Neuron (in vitro differentiated cells): ENCODE results near the gene TPD52L1.

Experiments used
- H2AFZ ChIP-seq: one replicate; pipeline ENCODE4 v1.6.1; 2013; ENCODE audit warnings: low read depth, mild to moderate bottlenecking, inconsistent platforms, low read length, moderate library complexity
- H3K27me3 ChIP-seq: one replicate; pipeline ENCODE4 v1.6.1; 2013; ENCODE audit warnings: low read length; ENCODE audit not compliant: insufficient read depth
- H3K36me3 ChIP-seq: one replicate; pipeline ENCODE4 v1.6.1; 2013; ENCODE audit warnings: low read length; ENCODE audit not compliant: insufficient read depth
- H3K4me1 ChIP-seq: one replicate; pipeline ENCODE4 v1.6.1; 2013; ENCODE audit warnings: low read length; ENCODE audit not compliant: insufficient read depth
- H3K4me3 ChIP-seq: 2 replicates; pipeline ENCODE4 v1.5.1; 2013; ENCODE audit warnings: mild to moderate bottlenecking, low read length, moderate library complexity
- H3K9me3 ChIP-seq: one replicate; pipeline ENCODE4 v1.6.1; 2013; ENCODE audit warnings: low read length

Gene TPD52L1

DNA sequence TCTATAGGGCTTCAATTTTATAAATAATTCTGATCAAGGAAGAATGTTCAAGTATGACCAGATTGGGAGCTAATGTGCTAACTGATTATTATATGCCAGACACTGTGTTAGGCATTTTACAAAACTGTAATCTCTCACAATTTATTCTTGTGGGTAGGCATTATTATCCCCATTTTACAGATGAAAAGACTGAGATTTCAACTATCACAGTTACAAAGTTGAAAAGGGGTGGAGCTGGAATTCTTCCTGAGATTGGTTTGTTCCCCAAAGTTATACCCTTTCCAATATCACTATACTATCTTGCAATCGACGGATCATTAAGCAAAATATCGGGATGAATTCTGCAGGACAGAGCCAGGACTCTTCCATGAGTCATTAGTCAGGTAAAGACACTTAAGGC, 57.1 kb downstream of the TPD52L1 start:
- H2AFZ ChIP-seq: no peak overlapping the region
- H3K9me3 ChIP-seq: no peaks in the 10 kb centered on the region
- H3K36me3 ChIP-seq: no peaks in the 10 kb centered on the region
- no peak overlapping the region for H3K4me3 ChIP-seq
- no peaks in the 10 kb centered on the region for H3K27me3 ChIP-seq
- H3K4me1 ChIP-seq: no peaks in the 10 kb centered on the region

DNA sequence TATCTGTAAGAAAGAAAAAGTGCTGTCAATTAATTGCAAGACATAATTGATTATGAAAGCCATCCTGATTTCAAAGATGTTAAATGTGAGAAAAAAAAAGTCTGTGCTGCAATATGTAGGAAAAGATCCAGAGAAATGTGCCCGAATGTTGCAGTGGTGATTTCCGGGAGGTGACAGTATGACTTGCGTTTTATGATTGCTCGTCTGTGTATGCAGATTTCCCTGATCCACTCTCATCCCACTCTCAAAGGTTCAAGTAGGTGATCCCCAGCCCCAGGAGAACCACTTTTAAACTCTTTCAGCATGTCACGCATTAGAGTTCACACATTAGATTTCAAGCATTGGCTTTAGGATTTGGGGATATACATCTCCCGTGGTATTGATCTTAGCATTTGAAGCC, 57.8 kb downstream of the TPD52L1 start:
- H3K36me3 ChIP-seq: no peaks in the 10 kb centered on the region
- no peaks in the 10 kb centered on the region for H3K4me1 ChIP-seq
- no peaks in the 10 kb centered on the region for H3K27me3 ChIP-seq
- no peak overlapping the region for H3K4me3 ChIP-seq
- no peak overlapping the region for H2AFZ ChIP-seq
- no peaks in the 10 kb centered on the region for H3K9me3 ChIP-seq

DNA sequence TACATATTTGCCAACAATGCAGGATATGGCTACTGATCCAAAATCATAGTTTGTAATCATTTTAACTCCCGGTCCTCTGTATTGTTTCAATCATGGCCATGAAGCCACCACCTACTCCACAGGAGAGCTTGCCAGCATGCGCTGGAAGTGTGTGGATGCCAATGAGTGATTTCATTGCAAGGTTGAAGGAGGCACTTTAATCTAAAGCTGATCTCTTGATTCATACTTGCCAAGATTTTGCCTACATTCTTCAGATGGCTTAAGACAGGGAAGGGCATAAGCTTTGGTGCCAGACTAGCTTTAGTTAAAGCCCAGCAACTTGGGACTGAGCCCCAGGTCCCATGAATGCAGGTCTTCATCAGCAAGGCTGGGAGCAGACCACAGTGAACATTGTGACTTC, 58.8 kb downstream of the TPD52L1 start:
- no peak overlapping the region for H3K4me3 ChIP-seq
- H3K9me3 ChIP-seq: no peaks in the 10 kb centered on the region
- no peaks in the 10 kb centered on the region for H3K27me3 ChIP-seq
- no peaks in the 10 kb centered on the region for H3K36me3 ChIP-seq
- no peaks in the 10 kb centered on the region for H3K4me1 ChIP-seq
- no peak overlapping the region for H2AFZ ChIP-seq

DNA sequence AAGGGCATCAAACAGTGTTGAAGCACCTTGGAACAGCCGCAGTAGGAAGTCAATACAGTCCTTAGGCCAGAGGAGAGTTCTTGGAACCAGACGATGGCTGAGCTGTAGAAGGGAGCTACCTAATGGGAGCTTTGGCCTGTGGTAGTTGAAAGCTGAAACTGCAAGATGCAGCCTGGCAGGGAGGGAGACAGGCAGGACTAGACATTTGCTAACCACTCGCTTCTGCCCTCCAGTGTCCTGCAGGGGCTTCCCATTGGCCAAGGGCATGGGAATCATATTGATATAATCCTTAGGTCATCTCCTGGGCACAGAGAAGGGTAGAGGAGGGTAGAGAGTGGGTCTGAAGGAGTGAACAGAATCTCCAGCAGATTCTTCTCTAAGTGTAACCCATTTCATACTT, 60.4 kb downstream of the TPD52L1 start:
- Histone ChIP-seq H3K36me3 (no peaks in the 10 kb centered on the region), H3K9me3 (no peaks in the 10 kb centered on the region), H3K4me1 (no peaks in the 10 kb centered on the region), H3K4me3 (no peak overlapping the region), H3K27me3 (no peaks in the 10 kb centered on the region), H2AFZ (no peak overlapping the region)

DNA sequence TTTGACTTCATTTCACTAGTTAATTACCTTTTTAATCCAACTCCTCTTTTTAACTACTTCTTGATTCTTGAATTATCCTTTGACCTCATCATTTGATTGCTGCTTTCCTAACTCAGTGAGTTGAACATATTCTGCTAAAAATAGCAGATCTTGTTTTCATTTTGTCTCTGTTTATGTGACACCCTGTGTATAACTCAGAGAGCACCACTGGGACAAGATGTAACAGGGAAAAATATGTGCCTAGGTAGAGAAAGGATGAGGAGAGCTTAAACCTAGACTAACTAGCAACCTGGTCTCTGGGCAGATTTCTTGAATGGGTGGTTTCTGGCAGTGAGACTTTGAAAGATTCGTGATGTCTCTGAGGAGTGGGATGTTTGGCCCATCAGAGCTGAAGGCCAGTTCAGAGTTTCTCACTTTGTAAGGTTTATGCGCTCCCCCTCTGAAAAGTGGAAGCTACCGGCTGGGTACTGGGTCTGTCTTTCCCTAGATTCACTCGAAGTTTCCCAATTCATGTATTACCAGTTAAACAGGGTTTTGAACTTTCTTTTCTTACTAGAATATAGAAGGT, 61.8 kb downstream of the TPD52L1 start:
- Histone ChIP-seq H3K27me3 (no peaks in the 10 kb centered on the region), H3K36me3 (no peaks in the 10 kb centered on the region), H2AFZ (no peak overlapping the region), H3K9me3 (no peaks in the 10 kb centered on the region), H3K4me1 (no peaks in the 10 kb centered on the region), H3K4me3 (no peak overlapping the region)

DNA sequence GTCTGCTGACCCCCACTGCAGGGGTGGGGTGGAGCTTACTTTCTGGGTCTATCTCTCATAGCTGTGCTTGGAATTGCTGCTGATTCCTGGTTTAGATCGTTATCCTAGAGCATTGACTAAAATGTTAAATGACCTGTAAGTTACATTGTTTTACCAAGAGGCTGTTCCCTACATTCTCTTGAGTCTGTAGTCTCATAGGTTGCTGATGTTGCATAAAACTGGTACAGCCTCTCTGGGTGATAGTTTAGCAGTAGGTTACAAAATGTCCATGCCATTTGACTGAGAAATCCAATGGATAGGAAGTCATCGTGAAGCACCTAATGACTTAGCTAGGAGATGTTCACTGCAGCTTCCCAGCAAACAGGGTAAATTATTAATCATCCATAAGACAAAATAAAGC, 62.4 kb downstream of the TPD52L1 start:
- Histone ChIP-seq H3K9me3 (no peaks in the 10 kb centered on the region), H3K36me3 (no peaks in the 10 kb centered on the region), H3K4me3 (no peak overlapping the region), H3K27me3 (no peaks in the 10 kb centered on the region), H2AFZ (no peak overlapping the region), H3K4me1 (no peaks in the 10 kb centered on the region)

DNA sequence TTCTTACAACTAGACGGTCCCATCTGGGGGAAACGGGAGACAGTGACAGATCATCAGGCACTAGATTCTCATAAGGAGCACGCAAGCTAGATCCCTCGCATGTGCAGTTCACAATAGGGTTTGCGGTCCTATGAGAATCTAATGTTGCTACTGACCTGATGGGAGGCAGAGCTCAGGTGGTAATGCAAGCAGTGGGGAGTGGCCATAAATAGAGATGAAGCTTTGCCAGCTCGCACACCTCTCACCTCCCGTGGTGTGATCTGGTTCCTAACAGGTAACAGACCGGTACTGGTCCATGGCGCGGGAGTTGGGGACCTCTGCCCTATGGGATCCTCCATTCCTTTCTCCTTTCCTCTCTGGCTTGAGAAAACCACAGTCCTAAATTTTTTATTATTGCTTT, 63.8 kb downstream of the TPD52L1 start:
- H3K4me1 ChIP-seq: peaks cover 4% of the 10 kb centered on the region
- H3K27me3 ChIP-seq: no peaks in the 10 kb centered on the region
- no peaks in the 10 kb centered on the region for H3K36me3 ChIP-seq
- no peak overlapping the region for H3K4me3 ChIP-seq
- no peak overlapping the region for H2AFZ ChIP-seq
- H3K9me3 ChIP-seq: no peaks in the 10 kb centered on the region

DNA sequence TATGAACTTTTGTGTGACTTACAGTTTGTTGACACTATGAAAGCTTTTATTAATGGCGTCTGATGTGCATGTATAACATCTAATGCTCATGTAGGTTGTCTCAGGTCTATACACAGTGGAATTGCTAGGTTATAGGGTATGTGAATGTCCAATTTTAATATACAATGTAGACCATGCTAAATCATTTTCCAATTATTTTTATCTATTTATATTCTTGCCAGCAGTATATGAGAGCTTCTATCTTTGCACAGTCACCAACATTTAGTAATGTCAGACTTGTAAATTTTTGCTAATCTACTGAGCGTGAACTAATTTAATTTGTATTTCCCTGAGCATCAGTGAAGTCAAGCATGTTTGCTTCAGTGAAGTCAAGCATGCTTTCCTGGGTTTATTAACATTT, 64.4 kb downstream of the TPD52L1 start:
- Histone ChIP-seq H3K36me3 (no peaks in the 10 kb centered on the region), H3K9me3 (no peaks in the 10 kb centered on the region), H3K4me1 (peaks cover 6% of the 10 kb centered on the region), H3K27me3 (no peaks in the 10 kb centered on the region), H2AFZ (no peak overlapping the region), H3K4me3 (no peak overlapping the region)

DNA sequence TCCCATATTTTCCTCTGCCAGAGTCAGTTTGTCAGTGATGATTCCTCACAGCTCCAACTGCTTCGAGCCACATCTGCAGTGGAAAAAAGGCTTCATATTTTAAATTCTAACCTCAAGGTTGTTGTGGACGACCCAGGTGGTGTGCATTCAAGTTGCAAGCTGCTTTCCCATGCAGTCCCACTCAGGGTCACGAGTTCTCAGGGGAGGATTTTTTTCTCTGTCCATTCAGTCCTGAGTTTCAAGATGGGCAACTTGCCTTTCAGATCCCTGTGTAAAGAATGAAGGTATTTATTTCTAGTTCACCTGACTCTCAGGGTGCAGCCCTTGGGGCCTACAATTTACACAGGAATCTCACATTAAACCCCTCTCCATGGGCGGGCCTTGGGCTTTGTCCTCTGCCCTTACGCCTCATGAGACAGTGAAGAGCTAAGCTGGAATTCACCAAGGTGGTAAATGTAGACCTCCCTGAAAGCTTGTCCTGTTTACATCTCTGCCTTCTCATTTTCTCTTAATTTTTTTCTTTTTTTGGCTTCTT, 65.9 kb downstream of the TPD52L1 start:
- H3K27me3 ChIP-seq: no peaks in the 10 kb centered on the region
- H3K9me3 ChIP-seq: no peaks in the 10 kb centered on the region
- H3K4me3 ChIP-seq: no peak overlapping the region
- peaks cover 8% of the 10 kb centered on the region for H3K4me1 ChIP-seq
- no peak overlapping the region for H2AFZ ChIP-seq
- no peaks in the 10 kb centered on the region for H3K36me3 ChIP-seq

DNA sequence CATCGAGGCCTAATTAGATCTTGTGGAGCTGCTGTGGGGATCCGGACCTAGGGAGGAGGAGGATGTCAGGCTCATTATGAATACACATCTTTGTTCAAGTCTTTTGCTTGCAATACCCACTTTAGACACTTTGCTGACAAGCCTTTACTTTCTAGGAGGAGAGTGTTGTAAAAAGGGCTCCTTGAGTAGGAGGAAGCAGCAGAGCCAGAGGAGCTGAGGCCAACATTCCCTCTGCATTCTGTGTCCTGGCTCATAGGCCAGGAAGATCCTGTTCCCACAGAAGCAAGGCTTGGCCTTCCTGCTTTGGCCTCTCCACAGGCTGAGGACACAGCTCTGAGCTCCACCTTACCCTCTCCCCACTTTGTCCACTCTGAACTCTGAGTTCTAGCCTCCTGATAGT, 67.1 kb downstream of the TPD52L1 start:
- H3K36me3 ChIP-seq: no peaks in the 10 kb centered on the region
- H3K9me3 ChIP-seq: no peaks in the 10 kb centered on the region
- H3K27me3 ChIP-seq: no peaks in the 10 kb centered on the region
- no peak overlapping the region for H3K4me3 ChIP-seq
- no peak overlapping the region for H2AFZ ChIP-seq
- H3K4me1 ChIP-seq: peaks cover 8% of the 10 kb centered on the region

DNA sequence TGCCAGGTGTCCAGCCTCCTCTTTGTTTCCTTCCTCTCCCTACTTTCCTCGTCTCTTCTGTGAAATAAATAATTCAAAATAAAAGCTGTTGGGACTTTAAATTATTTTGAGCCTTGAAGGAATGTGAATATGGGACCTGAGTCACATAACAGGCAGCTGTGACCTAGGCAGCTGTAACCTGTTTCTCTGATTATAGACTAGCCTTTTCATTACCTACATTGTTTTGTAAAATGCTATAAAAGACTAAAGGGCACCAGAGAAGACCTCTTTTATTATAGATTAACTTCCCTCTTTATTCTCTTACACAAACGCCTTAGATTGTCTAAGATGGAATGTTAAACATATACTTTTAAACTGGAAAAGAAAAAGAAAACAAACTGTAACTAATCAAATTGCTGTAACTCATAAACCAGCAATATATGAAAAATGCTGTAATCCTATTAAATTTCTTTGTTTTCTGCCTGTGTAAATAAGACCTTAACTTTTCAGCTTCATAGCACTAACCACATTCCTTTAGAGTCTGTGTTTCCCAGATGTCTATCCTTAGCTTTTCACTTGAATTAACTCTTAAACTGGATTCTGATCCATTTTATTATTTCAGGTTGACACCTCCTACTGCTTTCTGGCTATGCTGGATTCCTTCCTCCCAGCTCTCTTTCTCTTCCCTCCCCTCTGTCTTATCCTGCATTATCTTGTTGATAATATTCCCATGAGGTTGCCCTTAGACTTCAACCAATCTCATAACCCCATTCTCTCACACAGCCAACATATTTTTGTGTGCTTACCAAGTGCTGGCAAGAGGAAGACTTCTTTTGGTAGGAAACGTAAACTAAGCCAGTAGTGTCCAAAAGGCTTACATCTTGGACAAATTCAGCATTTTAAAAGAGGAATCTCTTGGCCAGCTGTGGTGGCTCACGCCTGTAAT, 69.2 kb downstream of the TPD52L1 start:
- H3K4me3 ChIP-seq: no peak overlapping the region
- no peak overlapping the region for H2AFZ ChIP-seq
- H3K36me3 ChIP-seq: no peaks in the 10 kb centered on the region
- no peaks in the 10 kb centered on the region for H3K27me3 ChIP-seq
- H3K9me3 ChIP-seq: no peaks in the 10 kb centered on the region
- H3K4me1 ChIP-seq: peaks cover 8% of the 10 kb centered on the region

DNA sequence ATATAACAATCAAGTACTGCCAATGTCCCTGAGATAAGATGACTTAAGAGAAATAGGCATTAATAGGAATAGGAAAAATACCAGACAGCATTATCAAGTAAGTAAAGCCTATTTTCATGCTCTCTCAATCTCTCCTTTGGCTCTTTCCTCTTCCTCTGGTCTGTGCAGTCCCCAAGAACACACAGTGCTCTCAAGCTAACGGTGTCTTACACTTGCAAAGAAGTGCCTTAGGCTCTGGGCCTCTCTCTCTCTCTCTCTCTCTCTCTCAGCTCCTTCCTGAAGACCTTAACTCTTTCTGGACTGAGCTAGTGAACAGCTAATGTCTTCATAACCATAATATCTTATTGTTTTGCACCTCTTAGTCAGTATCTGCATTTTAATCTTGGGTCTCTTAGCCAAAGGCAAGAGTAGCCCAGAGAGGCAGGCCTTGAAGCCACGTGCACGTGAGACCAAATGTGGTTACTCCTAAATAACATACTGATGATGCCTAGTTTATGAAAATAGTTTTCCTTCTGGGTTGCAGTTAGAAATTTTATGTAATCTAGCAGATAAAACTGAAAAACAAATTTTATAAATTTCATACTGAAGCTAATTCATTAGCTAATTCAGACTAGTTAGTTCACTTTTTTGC, 70.8 kb downstream of the TPD52L1 start:
- Histone ChIP-seq H3K4me3 (no peak overlapping the region), H3K27me3 (no peaks in the 10 kb centered on the region), H2AFZ (no peak overlapping the region), H3K4me1 (peaks cover 10% of the 10 kb centered on the region), H3K9me3 (no peaks in the 10 kb centered on the region), H3K36me3 (no peaks in the 10 kb centered on the region)

DNA sequence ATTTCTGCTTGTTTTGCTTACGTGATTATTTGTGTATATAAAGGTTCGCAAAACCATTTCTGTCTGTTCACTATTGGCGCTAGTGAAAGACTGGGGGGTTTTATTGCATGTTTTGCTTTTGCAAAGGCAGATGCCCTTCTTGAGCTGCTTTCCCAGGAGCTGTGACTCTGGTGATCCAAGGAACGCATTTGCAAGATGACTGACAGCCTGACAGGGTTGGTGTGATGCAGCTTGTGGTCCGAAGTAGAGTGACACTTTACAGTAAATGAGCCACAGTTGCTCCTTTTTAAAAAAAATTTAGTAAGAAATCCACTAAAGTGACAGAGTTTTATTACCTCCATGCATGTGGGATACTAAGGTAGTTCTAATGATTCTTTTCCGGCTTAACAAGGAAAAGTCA, 73.7 kb downstream of the TPD52L1 start:
- H3K4me3 ChIP-seq: no peak overlapping the region
- no peak overlapping the region for H2AFZ ChIP-seq
- H3K9me3 ChIP-seq: no peaks in the 10 kb centered on the region
- H3K27me3 ChIP-seq: no peaks in the 10 kb centered on the region
- H3K36me3 ChIP-seq: no peaks in the 10 kb centered on the region
- H3K4me1 ChIP-seq: peaks cover 7% of the 10 kb centered on the region
